Gastroesophageal sphincter (tissue), 4 donors: ENCODE results near the gene FBRSL1. TPM values are rescaled to one million over a fixed set of nuclear protein-coding genes. Genes with fewer than 3 reads are reported as not detected.

Experiments
- ATAC-seq: fragments of 150-250 bp; one replicate; pipeline ENCODE4 v1.9.1; 2016; ENCODE audit warnings: mild to moderate bottlenecking, moderate library complexity
- H3K27ac ChIP-seq, 4 donors: fragments of 200-600 bp; sonication (generic) in 3 of 4; 1 replicate in 3 of 4; 2 replicates in 1 of 4; pipeline ENCODE4 v1.5.1; 2016 to 2019
- H3K27me3 ChIP-seq: fragments of 200-600 bp; sonication (generic); one replicate; pipeline ENCODE4 v1.5.1; 2019
- H3K36me3 ChIP-seq, 2 donors: fragments of 200-600 bp; sonication (generic); one replicate each; pipeline ENCODE4 v1.5.1; 2019; ENCODE audit warnings: control low read depth in 1 of 2
- H3K4me1 ChIP-seq, 3 donors: fragments of 200-600 bp; sonication (generic); 1 replicate in 2 of 3; 2 replicates in 1 of 3; pipeline ENCODE4 v1.5.1; 2016 to 2019; ENCODE audit warnings: control low read depth in 2 of 3
- H3K4me3 ChIP-seq, 2 donors: fragments of 200-600 bp; sonication (generic); one replicate each; pipeline ENCODE4 v1.5.1; 2019; ENCODE audit warnings: mild to moderate bottlenecking in 1 of 2, moderate library complexity in 1 of 2
- H3K9me3 ChIP-seq, 3 donors: fragments of 200-600 bp; sonication (generic); one replicate each; pipeline ENCODE4 v1.5.1; 2017 to 2019; ENCODE audit warnings: control low read depth in 2 of 3
- EP300 ChIP-seq: sonication (generic); formaldehyde crosslinking; IDR thresholded peaks from one replicate; pipeline ENCODE4 v1.6.1; 2017; ENCODE audit warnings: antibody characterized with exemption, mild to moderate bottlenecking
- POLR2A ChIP-seq, 2 donors: fragments of 450-650 bp; IDR thresholded peaks; one replicate each; pipeline ENCODE4 v1.6.1; 2017; ENCODE audit warnings: antibody characterized with exemption in 2 of 2, mild to moderate bottlenecking in 2 of 2, moderate library complexity in 1 of 2
- POLR2AphosphoS5 ChIP-seq: sonication (generic); formaldehyde crosslinking; IDR thresholded peaks from one replicate; pipeline ENCODE4 v1.6.1; 2017; ENCODE audit warnings: antibody characterized with exemption
- WGBS, 2 donors: methylation state at CpG; one replicate each; pipeline ENCODE4 v1.1.5; 2018; ENCODE audit warnings: low coverage in 1 of 2; 5-methylcytosine and 5-hydroxymethylcytosine counted together
- total RNA-seq, 4 donors: library from RNA; depleted of rRNA; stranded (reverse); fragments of >200 nt; gene quantifications; one replicate each; pipeline ENCODE4 v1.1.0, GENCODE V29; 2016
- TF ChIP-seq, protein P1 (sequence below), 4 experiments: fragments of 200-600 bp in 2 of 4; fragments of 450-650 bp in 2 of 4; sonication (generic) in 1 of 4; IDR thresholded peaks; one replicate each; pipeline ENCODE4 v1.5.1; 2017 to 2019; ENCODE audit warnings: antibody characterized with exemption in 4 of 4, mild to moderate bottlenecking in 2 of 4, moderate library complexity in 2 of 4

FBRSL1 gene
- total RNA-seq, 4 donors from 2014 or later = 8.5 to 24.7 (median 15.5) TPM

DNA sequence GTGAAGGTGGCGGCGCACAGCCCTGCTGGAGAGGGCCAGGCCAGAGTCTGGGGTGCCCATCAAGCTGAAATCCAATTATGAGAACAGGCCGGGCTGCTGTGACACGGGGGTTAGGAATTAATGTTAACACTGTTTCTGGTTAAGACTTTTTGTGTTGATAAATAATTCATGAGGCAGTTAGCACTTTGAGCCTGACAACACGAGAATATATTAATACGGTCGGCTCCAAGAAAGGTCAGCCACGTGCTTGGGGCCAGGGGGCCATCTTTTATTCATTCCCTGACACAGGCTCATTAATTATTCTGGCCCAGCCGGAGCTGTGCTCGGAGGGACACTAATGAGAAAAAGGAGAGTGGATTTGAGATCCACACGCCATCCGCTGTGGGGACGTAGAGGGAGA is 45.1 kb downstream of the FBRSL1 start:
- Histone ChIP-seq H3K27ac (no peak overlapping the region), H3K9me3 (peaks cover 0 to 11% (median 0%) of the 10 kb centered on the region in 3 donors), H3K36me3 (peaks cover 0 to 30% of the 10 kb centered on the region in 2 donors), H3K27me3 (no peaks in the 10 kb centered on the region), H3K4me3 (no peak overlapping the region), H3K4me1 (no peaks in the 10 kb centered on the region)
- TF ChIP-seq EP300 (no peak), POLR2AphosphoS5 (no peak), POLR2A (IDR thresholded peaks at IDR 0.05) (no peak)
- TF ChIP-seq, protein P1, sequence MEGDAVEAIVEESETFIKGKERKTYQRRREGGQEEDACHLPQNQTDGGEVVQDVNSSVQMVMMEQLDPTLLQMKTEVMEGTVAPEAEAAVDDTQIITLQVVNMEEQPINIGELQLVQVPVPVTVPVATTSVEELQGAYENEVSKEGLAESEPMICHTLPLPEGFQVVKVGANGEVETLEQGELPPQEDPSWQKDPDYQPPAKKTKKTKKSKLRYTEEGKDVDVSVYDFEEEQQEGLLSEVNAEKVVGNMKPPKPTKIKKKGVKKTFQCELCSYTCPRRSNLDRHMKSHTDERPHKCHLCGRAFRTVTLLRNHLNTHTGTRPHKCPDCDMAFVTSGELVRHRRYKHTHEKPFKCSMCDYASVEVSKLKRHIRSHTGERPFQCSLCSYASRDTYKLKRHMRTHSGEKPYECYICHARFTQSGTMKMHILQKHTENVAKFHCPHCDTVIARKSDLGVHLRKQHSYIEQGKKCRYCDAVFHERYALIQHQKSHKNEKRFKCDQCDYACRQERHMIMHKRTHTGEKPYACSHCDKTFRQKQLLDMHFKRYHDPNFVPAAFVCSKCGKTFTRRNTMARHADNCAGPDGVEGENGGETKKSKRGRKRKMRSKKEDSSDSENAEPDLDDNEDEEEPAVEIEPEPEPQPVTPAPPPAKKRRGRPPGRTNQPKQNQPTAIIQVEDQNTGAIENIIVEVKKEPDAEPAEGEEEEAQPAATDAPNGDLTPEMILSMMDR (IDR thresholded peaks at IDR 0.05) = no peak
- ATAC-seq = no peak
- WGBS, 2 donors = 82 to 84% methylated on average over 5 to 9 of the region's 13 CpGs

GRCh38 chr12:132536102-132536876 is 46.3 kb downstream of the FBRSL1 start:
- Histone ChIP-seq H3K9me3 (peaks cover 0 to 11% (median 0%) of the 10 kb centered on the region in 3 donors), H3K36me3 (peaks cover 0 to 38% of the 10 kb centered on the region in 2 donors), H3K4me3 (no peak overlapping the region), H3K4me1 (no peaks in the 10 kb centered on the region), H3K27ac (no peak overlapping the region), H3K27me3 (no peaks in the 10 kb centered on the region)
- no peak for TF ChIP-seq EP300
- TF ChIP-seq POLR2A (IDR thresholded peaks at IDR 0.05) = no peak
- TF ChIP-seq, protein P1 (IDR thresholded peaks at IDR 0.05) = no peak
- TF ChIP-seq POLR2AphosphoS5 = no peak
- WGBS, 2 donors = 90 to 95% methylated on average over 13 to 16 of the region's 16 CpGs
- no peak for ATAC-seq

DNA sequence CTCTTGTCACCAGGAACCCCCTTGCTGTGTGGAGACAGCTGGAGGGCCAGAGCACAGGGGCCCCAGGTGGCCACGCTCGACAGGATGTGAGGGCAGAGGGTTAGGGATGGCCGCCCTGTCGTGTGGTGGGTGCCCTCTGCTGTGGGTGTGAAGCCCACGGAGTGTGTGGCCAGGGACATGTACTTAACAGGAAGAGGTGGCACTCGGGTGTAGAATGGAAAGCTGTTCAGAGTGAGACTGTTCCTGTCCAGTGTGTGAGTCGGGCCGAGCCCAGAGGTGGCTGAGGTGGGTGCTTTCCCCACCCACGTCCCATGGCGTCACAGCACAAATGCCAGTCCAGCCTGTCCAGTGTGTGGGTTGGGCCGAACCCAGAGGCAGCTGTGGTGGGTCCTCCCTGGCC is 47.1 kb downstream of the FBRSL1 start:
- Histone ChIP-seq H3K36me3 (peaks cover 0 to 39% of the 10 kb centered on the region in 2 donors), H3K27ac (no peak overlapping the region), H3K4me3 (no peak overlapping the region), H3K27me3 (no peaks in the 10 kb centered on the region), H3K4me1 (no peaks in the 10 kb centered on the region), H3K9me3 (peaks cover 0 to 9% (median 0%) of the 10 kb centered on the region in 3 donors)
- 85 to 92% methylated on average over 2 to 8 of the region's 11 CpGs for WGBS, 2 donors
- no peak for TF ChIP-seq POLR2AphosphoS5
- no peak for TF ChIP-seq POLR2A (IDR thresholded peaks at IDR 0.05)
- TF ChIP-seq, protein P1 (IDR thresholded peaks at IDR 0.05) = no peak
- no peak for TF ChIP-seq EP300
- ATAC-seq = no peak

GRCh38 chr12:132537836-132538662 is 48.1 kb downstream of the FBRSL1 start:
- no peaks in the 10 kb centered on the region for H3K27me3 ChIP-seq
- no peaks in the 10 kb centered on the region for H3K4me1 ChIP-seq
- H3K27ac ChIP-seq = no peak overlapping the region
- no peak for ATAC-seq
- TF ChIP-seq, protein P1 (IDR thresholded peaks at IDR 0.05) = no peak
- TF ChIP-seq POLR2A (IDR thresholded peaks at IDR 0.05) (no peak), POLR2AphosphoS5 (no peak), EP300 (no peak)
- H3K9me3 ChIP-seq = no peaks in the 10 kb centered on the region
- peaks cover 0 to 39% of the 10 kb centered on the region in 2 donors for H3K36me3 ChIP-seq
- 100% methylated on average over 1 of the region's 29 CpGs; no CpG with 5 or more reads in 1 of the 2 donors for WGBS, 2 donors
- no peak overlapping the region for H3K4me3 ChIP-seq
